ENCODE measurements around the gene NALCN. TPM values are rescaled to one million over a fixed set of nuclear protein-coding genes. Genes with fewer than 3 reads are reported as not detected.

The NALCN gene
- total and polyA plus RNA-seq, 10 of the 15 experiments (the other 5 are each of a cell fraction or from before 2014, with no cell fraction given) = under 0.01 TPM; not detected in 9

GRCh38 chr13:101297794-101298193 lies 118.5 kb downstream of the NALCN start:
- Histone ChIP-seq H3K4me2 (ENCODE audit: control insufficient read depth, insufficient read depth) (no peak overlapping the region), H2AFZ (ENCODE audit: control insufficient read depth, low read depth, low read length) (no peak overlapping the region), H3K27ac (ENCODE audit: control insufficient read depth, insufficient read depth) (no peak overlapping the region), H3K27me3 (replicated peaks in 1 of 2; ENCODE audit: control insufficient read depth in 2 of 2, insufficient read depth in 2 of 2, low read length in 1 of 2) (no peaks in the 10 kb centered on the region; a peak in 1 of 4 replicates), H3K9me3 (replicated peaks; ENCODE audit: control insufficient read depth, insufficient read depth, low read length) (no peaks in the 10 kb centered on the region), H4K20me1 (ENCODE audit: control insufficient read depth, insufficient read depth) (no peaks in the 10 kb centered on the region), H3K9ac (ENCODE audit: control insufficient read depth, insufficient read depth, low read length) (no peak overlapping the region), H3K4me1 (ENCODE audit: control insufficient read depth, insufficient read depth, low read length) (no peaks in the 10 kb centered on the region), H3K79me2 (ENCODE audit: control insufficient read depth, insufficient read depth, low read length) (no peaks in the 10 kb centered on the region), H3K36me3 (ENCODE audit: control insufficient read depth in 2 of 2, insufficient read depth in 2 of 2, low read length in 1 of 2) (no peaks in the 10 kb centered on the region), H3K4me3 (no peak overlapping the region)
- ChIA-PET POLR2A (no interaction called here), CTCF (interaction anchor here (2.4 to 3.3 kb wide), 3 partner anchors 12 to 153 kb away, joined by 6 to 40 read pairs (median 15); no protein-coding TSS in a partner anchor), RAD21 (ENCODE audit: unreplicated experiment) (interaction anchor here (1.6 to 4.3 kb wide), 2 partner anchors 40 to 153 kb away, joined by 4 to 32 read pairs; no protein-coding TSS in a partner anchor), SMC1A (ENCODE audit: uncharacterized antibody, unreplicated experiment) (interaction anchor here (1.1 to 6.5 kb wide), 3 partner anchors 143 to 153 kb away, joined by 4 to 31 read pairs (median 4); no protein-coding TSS in a partner anchor)
- in situ Hi-C loops (cut with MboI) = no loop called here
- ATAC-seq = no peak
- FAIRE-seq = no peak
- intact Hi-C loops (cut with micrococcal nuclease; ENCODE audit: unreplicated experiment) = loop anchor here (5.0 kb wide), 1 partner anchor 145 kb away; no protein-coding TSS in a partner anchor
- TF ChIP-seq BHLHE40 (IDR thresholded peaks at IDR 0.05; ENCODE audit: borderline replicate concordance in 1 of 2, low read depth in 2 of 2, low read length in 1 of 2) (no peak), MTA3 (IDR thresholded peaks at IDR 0.05; ENCODE audit: borderline replicate concordance, low read length) (no peak), TCF12 (IDR thresholded peaks at IDR 0.05; ENCODE audit: low read depth, low read length) (no peak), KDM1A (IDR thresholded peaks at IDR 0.05; ENCODE audit: borderline replicate concordance) (no peak), MTA2 (IDR thresholded peaks at IDR 0.05; ENCODE audit: low read depth) (no peak), MXI1 (IDR thresholded peaks at IDR 0.05; ENCODE audit: low read depth, low read length) (no peak), PBX3 (IDR thresholded peaks at IDR 0.05; ENCODE audit: insufficient replicate concordance, low read depth, low read length) (no peak), NR2F1 (conservative IDR thresholded peaks at IDR 0.05) (no peak), POLR2A (IDR thresholded peaks at IDR 0.05; ENCODE audit: low read depth, low read length) (no peak), USF1 (IDR thresholded peaks at IDR 0.05; ENCODE audit: borderline replicate concordance, extremely low read length, insufficient read depth, low read depth, low read length) (no peak), E2F4 (IDR thresholded peaks at IDR 0.05; ENCODE audit: low read depth, low read length) (no peak), CHD1 (IDR thresholded peaks at IDR 0.05; ENCODE audit: low read depth, low read length) (no peak), EGR1 (IDR thresholded peaks at IDR 0.05; ENCODE audit: borderline replicate concordance in 1 of 2, low read depth in 2 of 2, low read length in 2 of 2) (no peak), NFYB (IDR thresholded peaks at IDR 0.05; ENCODE audit: insufficient read depth, low read depth, low read length) (no peak), IRF4 (IDR thresholded peaks at IDR 0.05; ENCODE audit: low read depth, low read length) (no peak), RUNX3 (IDR thresholded peaks at IDR 0.05; ENCODE audit: low read length) (no peak), SREBF2 (IDR thresholded peaks at IDR 0.05; ENCODE audit: low read length) (no peak)
- 14% methylated on average over 1 of the region's 1 CpG for WGBS (ENCODE audit: insufficient coverage, insufficient replicate concordance, low lambda C conversion rate, missing lambda C conversion rate)
- no TSS peak for BruUV-seq (replicated peaks)
- DNase-seq (ENCODE audit: low read depth, low spot score) = no peak
